ENCODE data around the gene DTNB. TPM values are rescaled to one million over a fixed set of nuclear protein-coding genes. Genes with fewer than 3 reads are reported as not detected.

Gene DTNB
- total RNA-seq, 4 donors from 2014 or later, result 2.2 to 7.8 (median 3.9) TPM

DNA sequence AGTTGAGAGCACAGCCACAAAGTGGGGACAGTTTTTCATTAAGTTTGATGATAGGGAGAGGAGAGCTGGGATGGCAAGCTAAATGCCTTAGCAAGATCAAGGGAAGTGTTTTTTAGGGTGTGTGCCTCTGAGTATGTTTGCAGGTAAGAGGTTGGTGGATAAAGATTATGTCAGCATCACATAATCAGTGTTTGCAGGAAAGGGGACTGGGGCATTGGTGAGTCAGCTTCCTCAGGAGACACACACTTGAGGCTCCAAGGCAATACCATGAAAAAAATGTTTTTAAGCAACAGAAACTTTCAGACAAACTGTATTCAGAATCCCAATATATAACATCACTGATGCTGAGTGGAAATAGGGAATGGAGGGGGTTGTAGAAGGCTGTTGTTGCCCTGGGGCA, 25.4 kb upstream of the DTNB start:
- H3K27ac ChIP-seq, result no peak overlapping the region
- H3K9me3 ChIP-seq, result no peaks in the 10 kb centered on the region
- H3K36me3 ChIP-seq, result no peaks in the 10 kb centered on the region
- H3K27me3 ChIP-seq, result peaks cover 6% of the 10 kb centered on the region
- H3K4me3 ChIP-seq, result no peak overlapping the region
- TF ChIP-seq, protein P1, sequence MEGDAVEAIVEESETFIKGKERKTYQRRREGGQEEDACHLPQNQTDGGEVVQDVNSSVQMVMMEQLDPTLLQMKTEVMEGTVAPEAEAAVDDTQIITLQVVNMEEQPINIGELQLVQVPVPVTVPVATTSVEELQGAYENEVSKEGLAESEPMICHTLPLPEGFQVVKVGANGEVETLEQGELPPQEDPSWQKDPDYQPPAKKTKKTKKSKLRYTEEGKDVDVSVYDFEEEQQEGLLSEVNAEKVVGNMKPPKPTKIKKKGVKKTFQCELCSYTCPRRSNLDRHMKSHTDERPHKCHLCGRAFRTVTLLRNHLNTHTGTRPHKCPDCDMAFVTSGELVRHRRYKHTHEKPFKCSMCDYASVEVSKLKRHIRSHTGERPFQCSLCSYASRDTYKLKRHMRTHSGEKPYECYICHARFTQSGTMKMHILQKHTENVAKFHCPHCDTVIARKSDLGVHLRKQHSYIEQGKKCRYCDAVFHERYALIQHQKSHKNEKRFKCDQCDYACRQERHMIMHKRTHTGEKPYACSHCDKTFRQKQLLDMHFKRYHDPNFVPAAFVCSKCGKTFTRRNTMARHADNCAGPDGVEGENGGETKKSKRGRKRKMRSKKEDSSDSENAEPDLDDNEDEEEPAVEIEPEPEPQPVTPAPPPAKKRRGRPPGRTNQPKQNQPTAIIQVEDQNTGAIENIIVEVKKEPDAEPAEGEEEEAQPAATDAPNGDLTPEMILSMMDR (IDR thresholded peaks at IDR 0.05), result no peak
- no peak for TF ChIP-seq POLR2AphosphoS5 (IDR thresholded peaks at IDR 0.05)
- no peak for TF ChIP-seq EP300 (IDR thresholded peaks at IDR 0.05; ENCODE audit: low read depth)
- no peak for TF ChIP-seq POLR2A (IDR thresholded peaks at IDR 0.05)
- intact Hi-C loops (cut with DNase I; ENCODE audit: low total_unique reads) (loop anchor here (10.0 kb wide), 1 partner anchor 94 kb away; no protein-coding TSS in a partner anchor), in situ Hi-C loops (cut with MboI; ENCODE audit: low pct_ligation_motif_present in 1 of 4, low pct_unique_long_range_greater_than_20kb in 1 of 4, low sequenced_read_pairs in 3 of 4) (no loop called here)
- DNase-seq, result no peak
- H3K4me1 ChIP-seq, result no peaks in the 10 kb centered on the region

DNA sequence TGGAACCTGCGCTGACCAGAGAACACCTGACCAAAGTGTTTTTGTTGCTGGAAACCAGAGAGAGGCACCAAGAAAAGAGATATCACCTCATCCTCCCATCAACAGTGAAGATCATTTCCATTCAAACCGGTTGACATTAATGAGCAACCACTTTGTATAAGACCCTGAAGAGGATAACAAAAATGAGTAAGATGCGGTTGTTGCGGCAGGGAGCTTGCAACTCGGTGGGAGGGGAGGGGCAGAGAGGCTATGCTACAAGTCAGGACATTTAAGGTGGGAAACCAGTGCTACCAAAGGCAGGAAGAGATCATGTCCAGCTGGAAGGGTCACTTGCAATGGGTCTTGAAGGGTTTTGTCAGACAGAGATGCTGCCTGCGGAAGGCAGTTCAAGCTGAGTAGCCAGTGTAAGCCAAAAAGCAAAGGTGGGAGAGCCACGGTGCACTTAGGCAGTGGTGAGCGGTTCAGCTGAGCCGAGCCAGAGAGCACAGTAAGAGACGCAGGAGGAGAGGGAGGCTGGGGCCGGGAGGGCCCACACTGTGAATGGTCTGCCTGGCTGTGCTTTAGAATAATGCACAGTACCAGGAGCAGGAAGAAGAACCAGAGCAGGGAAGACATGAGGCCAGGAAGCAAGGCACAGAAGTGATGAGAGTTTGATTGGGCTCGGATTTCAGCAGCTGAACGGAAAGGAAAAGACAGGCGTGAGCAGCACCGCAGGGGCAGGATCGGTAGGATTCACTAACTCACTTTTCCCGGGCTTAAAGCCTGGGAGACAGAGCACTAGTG, 24.4 kb upstream of the DTNB start:
- H3K4me3 ChIP-seq, result no peak overlapping the region
- no peaks in the 10 kb centered on the region for H3K4me1 ChIP-seq
- intact Hi-C loops (cut with DNase I; ENCODE audit: low total_unique reads), result loop anchor here (10.0 kb wide), 1 partner anchor 93 kb away; no protein-coding TSS in a partner anchor
- TF ChIP-seq, protein P1 (IDR thresholded peaks at IDR 0.05), result no peak
- no peak for TF ChIP-seq POLR2A (IDR thresholded peaks at IDR 0.05)
- TF ChIP-seq EP300 (IDR thresholded peaks at IDR 0.05; ENCODE audit: low read depth), result no peak
- TF ChIP-seq POLR2AphosphoS5 (IDR thresholded peaks at IDR 0.05), result no peak
- no peak overlapping the region for H3K27ac ChIP-seq
- DNase-seq, result no peak
- no peaks in the 10 kb centered on the region for H3K36me3 ChIP-seq
- 70 to 74% methylated on average over 12 to 17 of the region's 17 CpGs for WGBS, 2 donors (ENCODE audit: low coverage in 1 of 2)
- no peaks in the 10 kb centered on the region for H3K9me3 ChIP-seq
- peaks cover 6% of the 10 kb centered on the region for H3K27me3 ChIP-seq
- in situ Hi-C loops (cut with MboI; ENCODE audit: low pct_ligation_motif_present in 1 of 4, low pct_unique_long_range_greater_than_20kb in 1 of 4, low sequenced_read_pairs in 3 of 4), result no loop called here

DNA sequence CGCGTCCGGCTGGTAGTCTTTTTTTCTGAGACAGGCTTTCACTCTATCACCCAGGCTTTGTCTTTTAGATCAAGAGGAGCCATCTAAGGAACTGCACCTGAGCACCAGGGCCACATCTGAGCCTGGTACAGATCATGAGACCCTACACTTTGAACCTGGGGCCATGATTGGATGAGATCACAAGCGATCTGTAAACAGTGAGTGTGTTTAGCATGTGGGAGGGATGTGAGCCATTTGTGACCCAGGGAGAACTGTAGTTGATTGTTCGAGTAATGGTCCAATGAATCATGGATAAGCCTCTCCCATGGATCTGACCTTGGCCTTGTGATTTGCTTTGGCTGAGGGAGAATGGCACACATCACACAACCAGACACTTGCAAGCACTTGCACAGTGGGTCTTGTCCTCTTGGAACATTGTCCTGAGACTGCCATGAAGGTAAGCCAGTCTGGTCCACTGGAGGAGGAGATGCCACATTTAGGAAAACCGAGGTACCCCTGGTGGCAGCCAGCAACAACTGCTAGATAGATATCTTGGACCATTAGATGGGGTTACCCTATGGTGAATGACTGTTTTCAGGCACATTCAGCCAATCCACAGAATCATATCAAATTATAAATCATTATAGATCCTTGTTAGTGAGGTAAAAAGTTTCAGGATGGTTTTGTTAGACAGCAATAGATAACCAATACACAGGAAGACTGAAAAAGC, 19.5 kb upstream of the DTNB start:
- DNase-seq, result no peak
- peaks cover 2% of the 10 kb centered on the region for H3K27me3 ChIP-seq
- WGBS, 2 donors (ENCODE audit: low coverage in 1 of 2), result 60 to 86% methylated on average over 1 to 6 of the region's 6 CpGs
- H3K36me3 ChIP-seq, result no peaks in the 10 kb centered on the region
- TF ChIP-seq, protein P1 (IDR thresholded peaks at IDR 0.05), result no peak
- TF ChIP-seq POLR2A (IDR thresholded peaks at IDR 0.05) (no peak), POLR2AphosphoS5 (IDR thresholded peaks at IDR 0.05) (no peak), EP300 (IDR thresholded peaks at IDR 0.05; ENCODE audit: low read depth) (no peak)
- in situ Hi-C loops (cut with MboI; ENCODE audit: low pct_ligation_motif_present in 1 of 4, low pct_unique_long_range_greater_than_20kb in 1 of 4, low sequenced_read_pairs in 3 of 4) (no loop called here), intact Hi-C loops (cut with DNase I; ENCODE audit: low total_unique reads) (loop anchor here (5.0 to 10.0 kb wide), 2 partner anchors 88 to 1099 kb away; no protein-coding TSS in a partner anchor)
- H3K4me3 ChIP-seq, result no peak overlapping the region
- H3K4me1 ChIP-seq, result no peaks in the 10 kb centered on the region
- H3K27ac ChIP-seq, result no peak overlapping the region
- H3K9me3 ChIP-seq, result no peaks in the 10 kb centered on the region

DNA sequence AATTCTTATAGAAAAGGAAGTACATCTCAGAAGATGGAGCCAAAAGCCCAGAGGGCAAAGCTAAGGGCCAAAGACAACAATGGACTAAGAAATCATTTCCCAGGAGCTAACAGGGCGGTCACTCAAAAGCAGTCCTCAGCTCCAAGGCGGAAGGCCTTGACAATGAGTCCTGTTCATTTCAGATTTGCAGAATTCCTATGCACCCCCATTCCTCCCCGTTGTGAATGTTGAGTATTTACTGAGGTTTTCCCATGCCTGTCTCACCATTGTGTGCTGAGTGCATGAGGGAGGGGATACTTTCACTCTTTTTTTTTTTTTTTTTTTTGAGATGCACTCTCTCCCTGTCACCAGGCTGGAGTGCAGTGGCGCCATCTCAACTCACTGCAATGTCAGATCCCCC, 18.8 kb upstream of the DTNB start:
- no peak overlapping the region for H3K4me3 ChIP-seq
- DNase-seq, result no peak
- no peaks in the 10 kb centered on the region for H3K9me3 ChIP-seq
- H3K4me1 ChIP-seq, result no peaks in the 10 kb centered on the region
- H3K27ac ChIP-seq, result no peak overlapping the region
- in situ Hi-C loops (cut with MboI; ENCODE audit: low pct_ligation_motif_present in 1 of 4, low pct_unique_long_range_greater_than_20kb in 1 of 4, low sequenced_read_pairs in 3 of 4) (no loop called here), intact Hi-C loops (cut with DNase I; ENCODE audit: low total_unique reads) (loop anchor here (5.0 to 10.0 kb wide), 2 partner anchors 87 to 1100 kb away; no protein-coding TSS in a partner anchor)
- H3K36me3 ChIP-seq, result no peaks in the 10 kb centered on the region
- TF ChIP-seq POLR2A (IDR thresholded peaks at IDR 0.05), result no peak
- TF ChIP-seq, protein P1 (IDR thresholded peaks at IDR 0.05), result no peak
- TF ChIP-seq EP300 (IDR thresholded peaks at IDR 0.05; ENCODE audit: low read depth), result no peak
- no peak for TF ChIP-seq POLR2AphosphoS5 (IDR thresholded peaks at IDR 0.05)
- 72 to 88% methylated on average over 3 of the region's 4 CpGs for WGBS, 2 donors (ENCODE audit: low coverage in 1 of 2)
- H3K27me3 ChIP-seq, result no peaks in the 10 kb centered on the region
